NCI-H510A (cell line): Measurements from ENCODE around the gene KCNN3.

Experiments used
- DNase-seq: peaks from one replicate; lab custom pipeline; 2025; lab: John Stamatoyannopoulos, UW

KCNN3 gene

GRCh38 chr1:154659823-154660592, 210.1 kb downstream of the KCNN3 start:
- DNase-seq: no peak

GRCh38 chr1:154657556-154657955, 212.5 kb downstream of the KCNN3 start:
- DNase-seq: no peak

GRCh38 chr1:154652893-154653292, 217.2 kb downstream of the KCNN3 start:
- DNase-seq: no peak
